Body of pancreas (tissue), 4 donors: ENCODE measurements around the gene PALLD.
"Not testable (repeated sequence)": the region's sequence is repeated elsewhere in the genome, so short reads cannot be mapped to it uniquely, and the experiment has no call there.

Experiments used
- POLR2A ChIP-seq, 3 donors: fragments of 450-650 bp; IDR thresholded peaks; one replicate each; pipeline ENCODE4 v1.6.1; 2016; ENCODE audit warnings: antibody characterized with exemption in 3 of 3, mild to moderate bottlenecking in 2 of 3
- TF ChIP-seq, protein P1 (sequence below), 7 experiments: fragments of 450-650 bp in 4 of 7; fragments of 200-600 bp in 3 of 7; sonication (generic) in 3 of 7; IDR thresholded peaks; one replicate each; pipeline ENCODE4 v1.5.1; 2016 to 2019; ENCODE audit warnings: antibody characterized with exemption in 7 of 7

DNA sequence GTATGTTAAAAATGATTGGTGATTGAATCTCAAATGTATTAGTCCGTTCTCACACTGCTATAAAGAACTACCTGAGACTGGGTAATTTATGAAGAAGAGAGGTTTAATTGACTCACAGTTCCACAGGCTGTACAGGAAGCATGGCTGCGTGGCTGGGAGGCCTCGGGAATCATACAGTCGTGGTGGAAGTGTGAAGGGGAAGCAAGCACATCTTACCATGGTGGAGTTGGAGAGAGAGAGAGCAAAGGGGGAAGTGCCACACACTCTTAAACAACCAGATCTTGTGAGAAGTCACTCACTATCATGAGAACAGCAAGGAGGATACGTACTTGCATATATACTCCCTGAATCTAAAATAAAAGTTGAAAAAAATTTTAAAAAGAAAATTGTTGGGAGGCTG is 306.2 kb downstream of the PALLD start:
- TF ChIP-seq, protein P1, sequence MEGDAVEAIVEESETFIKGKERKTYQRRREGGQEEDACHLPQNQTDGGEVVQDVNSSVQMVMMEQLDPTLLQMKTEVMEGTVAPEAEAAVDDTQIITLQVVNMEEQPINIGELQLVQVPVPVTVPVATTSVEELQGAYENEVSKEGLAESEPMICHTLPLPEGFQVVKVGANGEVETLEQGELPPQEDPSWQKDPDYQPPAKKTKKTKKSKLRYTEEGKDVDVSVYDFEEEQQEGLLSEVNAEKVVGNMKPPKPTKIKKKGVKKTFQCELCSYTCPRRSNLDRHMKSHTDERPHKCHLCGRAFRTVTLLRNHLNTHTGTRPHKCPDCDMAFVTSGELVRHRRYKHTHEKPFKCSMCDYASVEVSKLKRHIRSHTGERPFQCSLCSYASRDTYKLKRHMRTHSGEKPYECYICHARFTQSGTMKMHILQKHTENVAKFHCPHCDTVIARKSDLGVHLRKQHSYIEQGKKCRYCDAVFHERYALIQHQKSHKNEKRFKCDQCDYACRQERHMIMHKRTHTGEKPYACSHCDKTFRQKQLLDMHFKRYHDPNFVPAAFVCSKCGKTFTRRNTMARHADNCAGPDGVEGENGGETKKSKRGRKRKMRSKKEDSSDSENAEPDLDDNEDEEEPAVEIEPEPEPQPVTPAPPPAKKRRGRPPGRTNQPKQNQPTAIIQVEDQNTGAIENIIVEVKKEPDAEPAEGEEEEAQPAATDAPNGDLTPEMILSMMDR (IDR thresholded peaks at IDR 0.05) = not testable (repeated sequence)
- TF ChIP-seq POLR2A (IDR thresholded peaks at IDR 0.05) = not testable (repeated sequence)
